Loucy (cell line): ENCODE results near the gene DHRS7B.
"Not testable (repeated sequence)": the region's sequence is repeated elsewhere in the genome, so short reads cannot be mapped to it uniquely, and the experiment has no call there.

Source experiments
- H2AFZ ChIP-seq: fragments of 200-600 bp; sonication (generic); 2 replicates; pipeline ENCODE4 v1.6.0; 2016; ENCODE audit warnings: antibody characterized with exemption, mild to moderate bottlenecking, low read length, moderate library complexity
- H3F3A ChIP-seq: fragments of 200-600 bp; 2 replicates; pipeline ENCODE4 v1.6.0; 2016; ENCODE audit warnings: antibody characterized with exemption, low read depth, mild to moderate bottlenecking
- H3K27me3 ChIP-seq: fragments of 200-600 bp; sonication (generic); 2 replicates; pipeline ENCODE4 v1.6.1; 2014; ENCODE audit warnings: low read length, mild to moderate bottlenecking; ENCODE audit not compliant: insufficient read depth, poor library complexity, severe bottlenecking
- H3K36me3 ChIP-seq: fragments of 200-600 bp; sonication (generic); 2 replicates; pipeline ENCODE4 v1.6.1; 2016; ENCODE audit warnings: low read length; ENCODE audit not compliant: insufficient read depth
- H3K4me1 ChIP-seq: fragments of 200-600 bp; sonication (generic); 2 replicates; pipeline ENCODE4 v1.5.1; 2014; ENCODE audit warnings: low read length, mild to moderate bottlenecking; ENCODE audit not compliant: insufficient read depth, poor library complexity, severe bottlenecking
- H3K4me2 ChIP-seq: fragments of 200-600 bp; sonication (generic); 2 replicates; pipeline ENCODE4 v1.6.0; 2014; ENCODE audit warnings: antibody characterized with exemption, low read length, low read depth, mild to moderate bottlenecking; ENCODE audit not compliant: poor library complexity, severe bottlenecking
- H3K4me3 ChIP-seq: fragments of 200-600 bp; sonication (generic); 2 replicates; pipeline ENCODE4 v1.5.1; 2014; ENCODE audit warnings: low read length, mild to moderate bottlenecking, mixed read lengths; ENCODE audit not compliant: poor library complexity, severe bottlenecking
- H3K79me2 ChIP-seq: fragments of 200-600 bp; sonication (generic); 2 replicates; pipeline ENCODE4 v1.6.1; 2014; ENCODE audit warnings: low read length; ENCODE audit not compliant: insufficient read depth
- H3K9ac ChIP-seq: fragments of 200-600 bp; sonication (generic); 2 replicates; pipeline ENCODE4 v1.6.0; 2014; ENCODE audit warnings: mild to moderate bottlenecking, low read depth, low read length, moderate library complexity; ENCODE audit not compliant: poor library complexity, severe bottlenecking
- H3K9me2 ChIP-seq: fragments of 200-600 bp; sonication (generic); replicated peaks from 2 replicates; pipeline ENCODE4 v1.6.1; 2016; ENCODE audit warnings: low read depth, low read length, mixed read lengths
- H3K9me3 ChIP-seq: fragments of 200-600 bp; sonication (generic); 2 replicates; pipeline ENCODE4 v1.6.1; 2014; ENCODE audit warnings: mild to moderate bottlenecking, antibody characterized with exemption, low read length, low read depth; ENCODE audit not compliant: insufficient read depth
- H4K20me1 ChIP-seq: fragments of 200-600 bp; sonication (generic); 2 replicates; pipeline ENCODE4 v1.6.0; 2014; ENCODE audit warnings: antibody characterized with exemption, low read length, mild to moderate bottlenecking; ENCODE audit not compliant: insufficient read depth, poor library complexity, severe bottlenecking
- EZH2phosphoT487 ChIP-seq: fragments of 200-600 bp; IDR thresholded peaks from 2 replicates; pipeline ENCODE4 v1.6.1; 2018; ENCODE audit warnings: antibody characterized with exemption, mild to moderate bottlenecking, moderate library complexity, borderline replicate concordance
- TF ChIP-seq, protein P1 (sequence below): fragments of 200-600 bp; sonication (generic); conservative IDR thresholded peaks from 2 replicates; pipeline ENCODE4 v1.5.1; 2014; ENCODE audit warnings: mild to moderate bottlenecking, antibody characterized with exemption, low read length

DHRS7B gene

GRCh38 chr17:21218101-21218500 lies 91.3 kb downstream of the DHRS7B start:
- Histone ChIP-seq H3K9me3 (no peaks in the 10 kb centered on the region), H3K36me3 (no peaks in the 10 kb centered on the region), H4K20me1 (peaks cover 7% of the 10 kb centered on the region), H3K79me2 (peaks cover 17% of the 10 kb centered on the region), H3K4me1 (peaks cover 14% of the 10 kb centered on the region), H2AFZ (no peak overlapping the region), H3K9me2 (no peaks in the 10 kb centered on the region), H3K9ac (no peak overlapping the region), H3K4me3 (no peak overlapping the region), H3F3A (no peaks in the 10 kb centered on the region), H3K4me2 (no peak overlapping the region), H3K27me3 (no peaks in the 10 kb centered on the region)
- no peak for TF ChIP-seq EZH2phosphoT487
- TF ChIP-seq, protein P1, sequence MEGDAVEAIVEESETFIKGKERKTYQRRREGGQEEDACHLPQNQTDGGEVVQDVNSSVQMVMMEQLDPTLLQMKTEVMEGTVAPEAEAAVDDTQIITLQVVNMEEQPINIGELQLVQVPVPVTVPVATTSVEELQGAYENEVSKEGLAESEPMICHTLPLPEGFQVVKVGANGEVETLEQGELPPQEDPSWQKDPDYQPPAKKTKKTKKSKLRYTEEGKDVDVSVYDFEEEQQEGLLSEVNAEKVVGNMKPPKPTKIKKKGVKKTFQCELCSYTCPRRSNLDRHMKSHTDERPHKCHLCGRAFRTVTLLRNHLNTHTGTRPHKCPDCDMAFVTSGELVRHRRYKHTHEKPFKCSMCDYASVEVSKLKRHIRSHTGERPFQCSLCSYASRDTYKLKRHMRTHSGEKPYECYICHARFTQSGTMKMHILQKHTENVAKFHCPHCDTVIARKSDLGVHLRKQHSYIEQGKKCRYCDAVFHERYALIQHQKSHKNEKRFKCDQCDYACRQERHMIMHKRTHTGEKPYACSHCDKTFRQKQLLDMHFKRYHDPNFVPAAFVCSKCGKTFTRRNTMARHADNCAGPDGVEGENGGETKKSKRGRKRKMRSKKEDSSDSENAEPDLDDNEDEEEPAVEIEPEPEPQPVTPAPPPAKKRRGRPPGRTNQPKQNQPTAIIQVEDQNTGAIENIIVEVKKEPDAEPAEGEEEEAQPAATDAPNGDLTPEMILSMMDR = peak; percentile 15; the same call in 1 of the 2 replicates

- H3K4me2 ChIP-seq = no peak overlapping the region
- peaks cover 9% of the 10 kb centered on the region for H3K79me2 ChIP-seq
Measured at GRCh38 chr17:21218831-21219380, 92.1 kb downstream of the DHRS7B start.

DNA sequence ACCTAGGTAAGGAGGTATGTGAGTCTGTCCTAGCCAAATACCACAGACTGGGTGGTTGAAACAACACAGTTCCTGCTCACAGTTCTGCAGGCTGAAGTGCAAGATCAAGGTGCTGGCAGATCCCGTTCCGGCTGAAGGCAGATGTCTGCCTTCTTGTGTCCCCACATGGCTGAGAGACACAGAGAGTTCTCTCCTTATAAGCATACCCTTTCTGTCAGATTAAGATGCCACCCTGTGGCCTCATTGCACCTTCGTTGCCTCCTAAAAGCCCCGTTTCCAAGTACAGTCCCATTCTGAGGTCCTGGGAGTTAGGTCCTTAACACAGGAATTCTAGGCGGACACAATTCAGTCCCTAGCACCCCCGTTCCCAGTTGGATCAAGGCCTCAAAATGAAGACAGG lies 96.3 kb downstream of the DHRS7B start:
- Histone ChIP-seq H3K9ac (no peak overlapping the region), H3K4me3 (no peak overlapping the region), H3K4me2 (no peak overlapping the region), H3K36me3 (no peaks in the 10 kb centered on the region), H3K79me2 (no peaks in the 10 kb centered on the region), H4K20me1 (no peaks in the 10 kb centered on the region), H3F3A (no peaks in the 10 kb centered on the region), H3K9me3 (no peaks in the 10 kb centered on the region), H3K4me1 (no peaks in the 10 kb centered on the region), H2AFZ (no peak overlapping the region), H3K9me2 (no peaks in the 10 kb centered on the region), H3K27me3 (no peaks in the 10 kb centered on the region)
- no peak for TF ChIP-seq EZH2phosphoT487
- TF ChIP-seq, protein P1 = no peak

More at GRCh38 chr17:21218831-21219380, 92.1 kb downstream of the DHRS7B start:
- no peaks in the 10 kb centered on the region for H3F3A ChIP-seq
- H3K9me2 ChIP-seq = no peaks in the 10 kb centered on the region
- TF ChIP-seq, protein P1 = no peak
- no peak for TF ChIP-seq EZH2phosphoT487
- no peak overlapping the region for H3K9ac ChIP-seq
- no peak overlapping the region for H3K4me3 ChIP-seq
- peaks cover under 1% of the 10 kb centered on the region for H4K20me1 ChIP-seq
- no peaks in the 10 kb centered on the region for H3K9me3 ChIP-seq
- peaks cover 11% of the 10 kb centered on the region for H3K4me1 ChIP-seq
- H3K27me3 ChIP-seq = no peaks in the 10 kb centered on the region
- H3K36me3 ChIP-seq = no peaks in the 10 kb centered on the region
- no peak overlapping the region for H2AFZ ChIP-seq

DNA sequence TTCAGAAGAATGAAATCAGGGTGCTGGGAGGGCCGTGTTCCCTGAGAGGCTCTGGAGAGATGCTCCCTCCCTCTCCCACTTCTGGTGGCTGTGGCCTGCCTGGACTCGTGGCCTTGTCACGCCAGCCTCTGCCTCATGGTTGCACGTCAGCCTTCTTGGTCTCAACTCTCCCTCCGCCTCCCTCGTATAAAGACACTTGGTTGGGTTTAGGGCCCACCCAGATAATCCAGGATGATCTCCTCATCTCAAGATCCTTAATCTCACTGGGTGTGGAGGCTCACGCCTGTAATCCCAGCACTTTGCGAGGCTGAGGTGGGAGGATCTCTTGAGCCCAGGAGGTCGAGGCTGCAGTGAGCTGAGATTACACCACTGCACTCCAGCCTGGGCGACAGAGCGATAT lies 100.5 kb downstream of the DHRS7B start:
- H3K4me1 ChIP-seq, H3K79me2 ChIP-seq, H3K9me2 ChIP-seq, H3K27me3 ChIP-seq, H2AFZ ChIP-seq, H3K36me3 ChIP-seq, H3K4me3 ChIP-seq, H3K9ac ChIP-seq, H3F3A ChIP-seq, H3K9me3 ChIP-seq, H3K4me2 ChIP-seq, H4K20me1 ChIP-seq: not testable (repeated sequence)
